GM23338 (cell line): Measurements from ENCODE around the gene KSR2. TPM values are rescaled to one million over a fixed set of nuclear protein-coding genes. Genes with fewer than 3 reads are reported as not detected.

ENCODE experiments used
- ATAC-seq: fragments of 200-7000 bp; cut with Tn5 transposase; 3 replicates; pipeline ENCODE4 v1.9.1; 2020
- DNase-seq: peaks from one replicate; pipeline ENCODE4 v3.0.0-alpha.2; 2015; ENCODE audit warnings: low spot score
- H2AFZ ChIP-seq: fragments of 200-600 bp; sonication (generic); 2 replicates; pipeline ENCODE4 v1.8.0; 2016; ENCODE audit warnings: antibody characterized with exemption, mild to moderate bottlenecking, moderate library complexity
- H3F3A ChIP-seq: fragments of 200-600 bp; sonication (generic); replicated peaks from 2 replicates; pipeline ENCODE4 v1.8.0; 2017; ENCODE audit warnings: antibody characterized with exemption, mixed run types, low read depth
- H3K27ac ChIP-seq: fragments of 200-600 bp; sonication (generic); 2 replicates; pipeline ENCODE4 v1.6.1; 2016; ENCODE audit warnings: low read depth
- H3K27me3 ChIP-seq: fragments of 200-600 bp; sonication (generic); 2 replicates; pipeline ENCODE4 v1.8.0; 2016; ENCODE audit warnings: mild to moderate bottlenecking, mixed run types, moderate library complexity; ENCODE audit not compliant: insufficient read depth
- H3K36me3 ChIP-seq: fragments of 200-600 bp; sonication (generic); 2 replicates; pipeline ENCODE4 v1.8.0; 2016; ENCODE audit warnings: mild to moderate bottlenecking; ENCODE audit not compliant: insufficient read depth
- H3K4me1 ChIP-seq: fragments of 200-600 bp; sonication (generic); 2 replicates; pipeline ENCODE4 v1.8.0; 2016; ENCODE audit warnings: mild to moderate bottlenecking, moderate library complexity; ENCODE audit not compliant: insufficient read depth
- H3K4me2 ChIP-seq: fragments of 200-600 bp; sonication (generic); 2 replicates; pipeline ENCODE4 v1.7.1; 2017; ENCODE audit warnings: mixed run types
- H3K4me3 ChIP-seq: fragments of 200-600 bp; sonication (generic); 2 replicates; pipeline ENCODE4 v1.6.1; 2016; ENCODE audit warnings: mixed run types
- H3K79me2 ChIP-seq: fragments of 200-600 bp; sonication (generic); replicated peaks from 2 replicates; pipeline ENCODE4 v1.8.0; 2017; ENCODE audit warnings: mild to moderate bottlenecking; ENCODE audit not compliant: insufficient read depth
- H3K9me2 ChIP-seq: fragments of 200-600 bp; sonication (generic); 2 replicates; pipeline ENCODE4 v1.8.0; 2017; ENCODE audit not compliant: insufficient read depth
- H4K20me1 ChIP-seq: fragments of 200-600 bp; sonication (generic); replicated peaks from 2 replicates; pipeline ENCODE4 v1.8.0; 2017; ENCODE audit warnings: mild to moderate bottlenecking; ENCODE audit not compliant: insufficient read depth
- H3K27ac Mint-ChIP-seq: 2 replicates; pipeline ENCODE4 v1.8.0; 2020; ENCODE audit warnings: inconsistent platforms, mild to moderate bottlenecking, moderate library complexity, mixed read lengths
- H3K27me3 Mint-ChIP-seq: 3 replicates; pipeline ENCODE4 v1.8.0; 2022; ENCODE audit warnings: low read depth, mild to moderate bottlenecking, moderate library complexity, mixed read lengths, inconsistent platforms; ENCODE audit not compliant: insufficient read depth, poor library complexity
- H3K36me3 Mint-ChIP-seq: 3 replicates; pipeline ENCODE4 v1.8.0; 2021; ENCODE audit warnings: low read depth, mild to moderate bottlenecking, inconsistent platforms, moderate library complexity, mixed read lengths
- H3K4me1 Mint-ChIP-seq: 3 replicates; pipeline ENCODE4 v1.8.0; 2020; ENCODE audit warnings: mild to moderate bottlenecking, inconsistent platforms, mixed read lengths
- H3K4me3 Mint-ChIP-seq: 3 replicates; pipeline ENCODE4 v1.8.0; 2021; ENCODE audit warnings: moderate library complexity, mild to moderate bottlenecking, inconsistent platforms, mixed read lengths
- H3K9me3 Mint-ChIP-seq: 3 replicates; pipeline ENCODE4 v1.8.0; 2020; ENCODE audit warnings: moderate library complexity, mild to moderate bottlenecking, inconsistent platforms, mixed read lengths
- CREB1 ChIP-seq: fragments of 250-450 bp; sonication (Bioruptor Pico); IDR thresholded peaks from 2 replicates; pipeline ENCODE4 v1.5.0; 2020; ENCODE audit warnings: low read depth, mild to moderate bottlenecking, moderate library complexity
- EZH2 ChIP-seq: fragments of 200-600 bp; sonication (generic); IDR thresholded peaks from one replicate; pipeline ENCODE4 v1.8.0; 2017; ENCODE audit warnings: antibody characterized with exemption, mild to moderate bottlenecking, low read depth; ENCODE audit not compliant: unreplicated experiment
- EZH2phosphoT487 ChIP-seq: fragments of 200-600 bp; sonication (generic); IDR thresholded peaks from one replicate; pipeline ENCODE4 v1.8.1; 2018; ENCODE audit warnings: antibody characterized with exemption; ENCODE audit not compliant: unreplicated experiment
- JUNB ChIP-seq: IDR thresholded peaks from one replicate; pipeline ENCODE4 v1.6.1; 2016; ENCODE audit warnings: antibody characterized with exemption; ENCODE audit not compliant: unreplicated experiment
- NANOG ChIP-seq: IDR thresholded peaks from 2 replicates; pipeline ENCODE4 v1.6.1; 2016; ENCODE audit warnings: antibody characterized with exemption, borderline replicate concordance
- POLR2AphosphoS5 ChIP-seq: IDR thresholded peaks from 2 replicates; pipeline ENCODE4 v1.6.1; 2016; ENCODE audit warnings: antibody characterized with exemption, low read depth
- STAT1 ChIP-seq: IDR thresholded peaks from one replicate; pipeline ENCODE4 v1.6.1; 2016; ENCODE audit warnings: antibody characterized with exemption; ENCODE audit not compliant: unreplicated experiment
- ZNF114 ChIP-seq: fragments of 250-450 bp; sonication (Bioruptor Pico); IDR thresholded peaks from 2 replicates; pipeline ENCODE4 v1.5.0; 2020; ENCODE audit warnings: mild to moderate bottlenecking, moderate library complexity
- ZNF331 ChIP-seq: fragments of 250-450 bp; sonication (Bioruptor Pico); IDR thresholded peaks from 2 replicates; pipeline ENCODE4 v1.5.0; 2020; ENCODE audit warnings: low read depth, mild to moderate bottlenecking, moderate library complexity
- ZNF462 ChIP-seq: fragments of 250-450 bp; sonication (Bioruptor Pico); IDR thresholded peaks from 2 replicates; pipeline ENCODE4 v1.5.0; 2020; ENCODE audit warnings: mild to moderate bottlenecking, moderate library complexity
- polyA plus RNA-seq: library from polyadenylated mRNA; unstranded; fragments of >200 nt; fragmentation: Nextera tagmentation; extraction: Ambion mirVana; gene quantifications from 2 replicates; pipeline ENCODE4 v1.2.1, GENCODE V29; 2016
- total RNA-seq: library from RNA; depleted of rRNA; stranded (reverse); fragments of >200 nt; shearing (Covaris generic); gene quantifications from 2 replicates; pipeline ENCODE4 v1.2.3, GENCODE V29; 2014
- TF ChIP-seq, protein P1 (sequence below): IDR thresholded peaks from one replicate; pipeline ENCODE4 v1.6.1; 2018; ENCODE audit warnings: antibody characterized with exemption; ENCODE audit not compliant: unreplicated experiment
- TF ChIP-seq, protein P2 (sequence below), 2 experiments: fragments of 200-600 bp in 1 of 2; sonication (generic) in 1 of 2; conservative IDR thresholded peaks; 2 replicates each; pipeline versions ENCODE4 v1.5.1 to v1.6.1; 2016 to 2017; ENCODE audit warnings: antibody characterized with exemption in 2 of 2, low read depth in 2 of 2, mild to moderate bottlenecking in 2 of 2, moderate library complexity in 1 of 2
- TF ChIP-seq, protein P3 (sequence below): IDR thresholded peaks from 2 replicates; pipeline ENCODE4 v1.6.1; 2016; ENCODE audit warnings: antibody characterized with exemption

The KSR2 gene
- total and polyA plus RNA-seq, 2 experiments from 2014 or later: 1.1 to 2.7 TPM

DNA sequence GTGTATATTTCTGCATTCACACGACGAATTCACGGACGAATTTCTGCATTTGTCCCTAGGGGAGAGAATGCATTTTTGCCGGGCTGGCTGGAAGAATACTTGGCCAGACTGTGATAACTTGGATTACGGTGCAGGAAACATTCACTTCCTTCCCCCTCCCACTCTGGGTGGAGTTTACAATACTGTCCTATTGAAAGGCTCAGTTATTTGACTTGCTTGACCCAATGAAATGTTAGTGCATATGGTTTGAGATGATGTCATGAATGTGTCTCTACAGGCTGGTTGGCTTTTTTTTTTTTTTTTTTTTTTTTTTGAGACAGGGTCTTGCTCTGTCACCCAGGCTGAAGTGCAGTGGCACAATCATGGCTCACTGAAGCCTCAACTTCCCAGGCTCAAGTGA, 516.7 kb downstream of the KSR2 start:
- ATAC-seq (no peak), DNase-seq (no peak)
- H3K9me2 ChIP-seq: no peaks in the 10 kb centered on the region
- H3K27me3 ChIP-seq: no peaks in the 10 kb centered on the region
- no peaks in the 10 kb centered on the region for H3K79me2 ChIP-seq
- Mint-ChIP-seq H3K9me3 (no peaks in the 10 kb centered on the region), H3K4me1 (no peaks in the 10 kb centered on the region), H3K27ac (no peak overlapping the region), H3K27me3 (peaks cover 8% of the 10 kb centered on the region), H3K36me3 (no peaks in the 10 kb centered on the region), H3K4me3 (no peak overlapping the region)
- H3K4me2 ChIP-seq: no peak overlapping the region
- H2AFZ ChIP-seq: no peak overlapping the region
- H3K4me1 ChIP-seq: no peaks in the 10 kb centered on the region
- H3K4me3 ChIP-seq: no peak overlapping the region
- H4K20me1 ChIP-seq: no peaks in the 10 kb centered on the region; the same call in 1 of the 2 replicates
- no peaks in the 10 kb centered on the region for H3F3A ChIP-seq
- H3K27ac ChIP-seq: no peak overlapping the region
- no peak for TF ChIP-seq CREB1 (CRISPR knock-in tag)
- no peak for TF ChIP-seq EZH2
- TF ChIP-seq NANOG: no peak
- TF ChIP-seq JUNB: no peak
- no peak for TF ChIP-seq EZH2phosphoT487
- TF ChIP-seq, protein P1, sequence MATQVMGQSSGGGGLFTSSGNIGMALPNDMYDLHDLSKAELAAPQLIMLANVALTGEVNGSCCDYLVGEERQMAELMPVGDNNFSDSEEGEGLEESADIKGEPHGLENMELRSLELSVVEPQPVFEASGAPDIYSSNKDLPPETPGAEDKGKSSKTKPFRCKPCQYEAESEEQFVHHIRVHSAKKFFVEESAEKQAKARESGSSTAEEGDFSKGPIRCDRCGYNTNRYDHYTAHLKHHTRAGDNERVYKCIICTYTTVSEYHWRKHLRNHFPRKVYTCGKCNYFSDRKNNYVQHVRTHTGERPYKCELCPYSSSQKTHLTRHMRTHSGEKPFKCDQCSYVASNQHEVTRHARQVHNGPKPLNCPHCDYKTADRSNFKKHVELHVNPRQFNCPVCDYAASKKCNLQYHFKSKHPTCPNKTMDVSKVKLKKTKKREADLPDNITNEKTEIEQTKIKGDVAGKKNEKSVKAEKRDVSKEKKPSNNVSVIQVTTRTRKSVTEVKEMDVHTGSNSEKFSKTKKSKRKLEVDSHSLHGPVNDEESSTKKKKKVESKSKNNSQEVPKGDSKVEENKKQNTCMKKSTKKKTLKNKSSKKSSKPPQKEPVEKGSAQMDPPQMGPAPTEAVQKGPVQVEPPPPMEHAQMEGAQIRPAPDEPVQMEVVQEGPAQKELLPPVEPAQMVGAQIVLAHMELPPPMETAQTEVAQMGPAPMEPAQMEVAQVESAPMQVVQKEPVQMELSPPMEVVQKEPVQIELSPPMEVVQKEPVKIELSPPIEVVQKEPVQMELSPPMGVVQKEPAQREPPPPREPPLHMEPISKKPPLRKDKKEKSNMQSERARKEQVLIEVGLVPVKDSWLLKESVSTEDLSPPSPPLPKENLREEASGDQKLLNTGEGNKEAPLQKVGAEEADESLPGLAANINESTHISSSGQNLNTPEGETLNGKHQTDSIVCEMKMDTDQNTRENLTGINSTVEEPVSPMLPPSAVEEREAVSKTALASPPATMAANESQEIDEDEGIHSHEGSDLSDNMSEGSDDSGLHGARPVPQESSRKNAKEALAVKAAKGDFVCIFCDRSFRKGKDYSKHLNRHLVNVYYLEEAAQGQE: no peak
- TF ChIP-seq, protein P2, sequence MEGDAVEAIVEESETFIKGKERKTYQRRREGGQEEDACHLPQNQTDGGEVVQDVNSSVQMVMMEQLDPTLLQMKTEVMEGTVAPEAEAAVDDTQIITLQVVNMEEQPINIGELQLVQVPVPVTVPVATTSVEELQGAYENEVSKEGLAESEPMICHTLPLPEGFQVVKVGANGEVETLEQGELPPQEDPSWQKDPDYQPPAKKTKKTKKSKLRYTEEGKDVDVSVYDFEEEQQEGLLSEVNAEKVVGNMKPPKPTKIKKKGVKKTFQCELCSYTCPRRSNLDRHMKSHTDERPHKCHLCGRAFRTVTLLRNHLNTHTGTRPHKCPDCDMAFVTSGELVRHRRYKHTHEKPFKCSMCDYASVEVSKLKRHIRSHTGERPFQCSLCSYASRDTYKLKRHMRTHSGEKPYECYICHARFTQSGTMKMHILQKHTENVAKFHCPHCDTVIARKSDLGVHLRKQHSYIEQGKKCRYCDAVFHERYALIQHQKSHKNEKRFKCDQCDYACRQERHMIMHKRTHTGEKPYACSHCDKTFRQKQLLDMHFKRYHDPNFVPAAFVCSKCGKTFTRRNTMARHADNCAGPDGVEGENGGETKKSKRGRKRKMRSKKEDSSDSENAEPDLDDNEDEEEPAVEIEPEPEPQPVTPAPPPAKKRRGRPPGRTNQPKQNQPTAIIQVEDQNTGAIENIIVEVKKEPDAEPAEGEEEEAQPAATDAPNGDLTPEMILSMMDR (conservative IDR thresholded peaks at IDR 0.05; ENCODE audit: low read depth in 2 of 2): no peak
- TF ChIP-seq STAT1: no peak
- no peak for TF ChIP-seq ZNF462
- no peak for TF ChIP-seq ZNF114
- no peak for TF ChIP-seq ZNF331 (CRISPR knock-in tag)
- no peak for TF ChIP-seq POLR2AphosphoS5
- TF ChIP-seq, protein P3, sequence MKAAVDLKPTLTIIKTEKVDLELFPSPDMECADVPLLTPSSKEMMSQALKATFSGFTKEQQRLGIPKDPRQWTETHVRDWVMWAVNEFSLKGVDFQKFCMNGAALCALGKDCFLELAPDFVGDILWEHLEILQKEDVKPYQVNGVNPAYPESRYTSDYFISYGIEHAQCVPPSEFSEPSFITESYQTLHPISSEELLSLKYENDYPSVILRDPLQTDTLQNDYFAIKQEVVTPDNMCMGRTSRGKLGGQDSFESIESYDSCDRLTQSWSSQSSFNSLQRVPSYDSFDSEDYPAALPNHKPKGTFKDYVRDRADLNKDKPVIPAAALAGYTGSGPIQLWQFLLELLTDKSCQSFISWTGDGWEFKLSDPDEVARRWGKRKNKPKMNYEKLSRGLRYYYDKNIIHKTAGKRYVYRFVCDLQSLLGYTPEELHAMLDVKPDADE: no peak
- H3K36me3 ChIP-seq: no peaks in the 10 kb centered on the region
